HCT116 (cell line): Measurements from ENCODE around the gene SWAP70. TPM values are rescaled to one million over a fixed set of nuclear protein-coding genes. Genes with fewer than 3 reads are reported as not detected.

Source experiments
- ATAC-seq: fragments of 200-7000 bp; cut with Tn5 transposase; 2 replicates; pipeline ENCODE4 v1.9.1; 2020; ENCODE audit warnings: mild to moderate bottlenecking, moderate library complexity
- BruUV-seq: library from RNA; stranded (reverse); fragments of 400-500 nt; replicated peaks from 2 replicates; lab custom pipeline; 2021; lab: Mats Ljungman, UMichigan
- CTCF ChIA-PET: fragments of 300-600 bp; sonication (Branson Sonifier 250); formaldehyde crosslinking; loops from one replicate; lab custom pipeline; 2021; ENCODE audit warnings: antibody characterized with exemption; lab: Charles Lee
- POLR2A ChIA-PET: fragments of 300-600, 350-600 bp; sonication (Branson Sonifier 250); formaldehyde crosslinking; loops from one replicate; lab custom pipeline; 2021; ENCODE audit warnings: antibody characterized with exemption; lab: Charles Lee
- RAD21 ChIA-PET, 2 experiments: fragments of 300-600 bp; sonication (Branson Sonifier 250); formaldehyde crosslinking; loops; one replicate each; lab custom pipeline; 2023; ENCODE audit warnings: low total read pairs in 2 of 2; ENCODE audit not compliant: uncharacterized antibody in 2 of 2, unreplicated experiment in 2 of 2, low non-redundant PET in 1 of 2; lab: Charles Lee
- DNase-seq: peaks from one replicate; pipeline ENCODE4 v3.0.0-alpha.2; 2010; ENCODE audit warnings: low read depth, low spot score
- H2AFZ ChIP-seq: fragments of 200-600 bp; shearing (Covaris generic), sonication (generic); 2 replicates; pipeline ENCODE4 v1.6.1; 2017; ENCODE audit warnings: low read depth, mixed run types, mixed read lengths, antibody characterized with exemption, low read length; ENCODE audit not compliant: poor library complexity, severe bottlenecking
- H3K27ac ChIP-seq: 2 replicates; pipeline ENCODE4 v1.5.1; 2012; ENCODE audit warnings: low read depth, low read length
- H3K27me3 ChIP-seq: fragments of 200-600 bp; sonication (generic); 2 replicates; pipeline ENCODE4 v1.6.1; 2016; ENCODE audit warnings: mixed run types, low read length, mixed read lengths; ENCODE audit not compliant: insufficient read depth
- H3K36me3 ChIP-seq, 2 experiments: fragments of 200-500 bp in 1 of 2; fragments of 200-600 bp in 1 of 2; sonication (Bioruptor generic) in 1 of 2; sonication (generic) in 1 of 2; 2 replicates each; pipeline versions ENCODE4 v1.5.1 to v1.6.1; 2014 to 2016; ENCODE audit warnings: low read length in 2 of 2, inconsistent platforms in 1 of 2, mixed read lengths in 1 of 2, mixed run types in 1 of 2; ENCODE audit not compliant: insufficient read depth in 2 of 2, control insufficient read depth in 1 of 2
- H3K4me1 ChIP-seq, 2 experiments: fragments of 200-600 bp in 1 of 2; sonication (generic) in 1 of 2; 2 replicates each; pipeline versions ENCODE4 v1.5.1 to v1.6.1; 2012 to 2017; ENCODE audit warnings: low read length in 2 of 2, inconsistent platforms in 1 of 2, mild to moderate bottlenecking in 1 of 2, mixed read lengths in 1 of 2, mixed run types in 1 of 2, moderate library complexity in 1 of 2; ENCODE audit not compliant: insufficient read depth in 2 of 2, control insufficient read depth in 1 of 2
- H3K4me2 ChIP-seq: fragments of 200-600 bp; sonication (generic); 2 replicates; pipeline ENCODE4 v1.6.1; 2017; ENCODE audit warnings: mixed run types, low read length, mixed read lengths
- H3K4me3 ChIP-seq, 2 experiments: fragments of 200-600 bp in 1 of 2; sonication (generic) in 1 of 2; replicated peaks in 1 of 2; 2 replicates each; pipeline ENCODE4 v1.5.1; 2011 to 2016; ENCODE audit warnings: low read length in 2 of 2, control low read depth in 1 of 2, low read depth in 1 of 2, mild to moderate bottlenecking in 1 of 2, mixed read lengths in 1 of 2, mixed run types in 1 of 2
- H3K79me2 ChIP-seq: fragments of 200-600 bp; sonication (generic); 2 replicates; pipeline ENCODE4 v1.6.1; 2017; ENCODE audit warnings: mild to moderate bottlenecking, mixed run types, low read length, moderate library complexity, mixed read lengths; ENCODE audit not compliant: insufficient read depth
- H3K9ac ChIP-seq: fragments of 200-600 bp; sonication (generic); 2 replicates; pipeline ENCODE4 v1.6.1; 2016; ENCODE audit warnings: low read length, mixed read lengths
- H3K9me2 ChIP-seq: fragments of 200-600 bp; sonication (generic), shearing (Covaris generic); 2 replicates; pipeline ENCODE4 v1.6.1; 2017; ENCODE audit warnings: mixed run types, mild to moderate bottlenecking, moderate library complexity; ENCODE audit not compliant: insufficient read depth
- H3K9me3 ChIP-seq, 2 experiments: fragments of 200-500 bp in 1 of 2; fragments of 200-600 bp in 1 of 2; sonication (Bioruptor generic) in 1 of 2; sonication (generic) in 1 of 2; 2 replicates each; pipeline ENCODE4 v1.6.1; 2014 to 2017; ENCODE audit warnings: low read length in 2 of 2, mixed read lengths in 2 of 2, inconsistent platforms in 1 of 2, low read depth in 1 of 2, mild to moderate bottlenecking in 1 of 2, mixed run types in 1 of 2, moderate library complexity in 1 of 2; ENCODE audit not compliant: control insufficient read depth in 1 of 2, insufficient read depth in 1 of 2
- H4K20me1 ChIP-seq: fragments of 200-600 bp; sonication (generic), shearing (Covaris generic); 2 replicates; pipeline ENCODE4 v1.6.1; 2017; ENCODE audit warnings: mixed run types, mild to moderate bottlenecking, moderate library complexity; ENCODE audit not compliant: insufficient read depth
- CBX3 ChIP-seq: IDR thresholded peaks from 2 replicates; pipeline ENCODE4 v1.6.1; 2012; ENCODE audit warnings: low read depth
- CEBPB ChIP-seq: IDR thresholded peaks from 2 replicates; pipeline ENCODE4 v1.6.1; 2012; ENCODE audit warnings: low read depth
- CTCF ChIP-seq, 3 experiments: fragments of 200-600 bp in 1 of 3; sonication (generic) in 1 of 3; IDR thresholded peaks in 2 of 3; conservative IDR thresholded peaks in 1 of 3; 2 replicates each; pipeline ENCODE4 v1.5.1; 2012 to 2017; ENCODE audit warnings: low read depth in 2 of 3, low read length in 2 of 3, antibody characterized with exemption in 1 of 3, borderline replicate concordance in 1 of 3, control low read depth in 1 of 3, mild to moderate bottlenecking in 1 of 3, mixed read lengths in 1 of 3, mixed run types in 1 of 3, moderate library complexity in 1 of 3; ENCODE audit not compliant: insufficient read depth in 1 of 3
- ELF1 ChIP-seq: IDR thresholded peaks from 2 replicates; pipeline ENCODE4 v1.6.1; 2012; ENCODE audit warnings: low read depth, borderline replicate concordance
- EZH2 ChIP-seq: fragments of 200-600 bp; sonication (generic); IDR thresholded peaks from 2 replicates; pipeline ENCODE4 v1.6.1; 2017; ENCODE audit warnings: antibody characterized with exemption, mixed run types
- EZH2phosphoT487 ChIP-seq: fragments of 200-600 bp; IDR thresholded peaks from 2 replicates; pipeline ENCODE4 v1.6.1; 2018; ENCODE audit warnings: antibody characterized with exemption, borderline replicate concordance
- FOSL1 ChIP-seq: IDR thresholded peaks from 2 replicates; pipeline ENCODE4 v1.6.1; 2012; ENCODE audit warnings: low read depth
- JUND ChIP-seq: IDR thresholded peaks from 2 replicates; pipeline ENCODE4 v1.6.1; 2012
- MAX ChIP-seq: IDR thresholded peaks from 2 replicates; pipeline ENCODE4 v1.6.1; 2012
- POLR2A ChIP-seq: IDR thresholded peaks from 2 replicates; pipeline ENCODE4 v1.7.0; 2011; ENCODE audit warnings: borderline replicate concordance; ENCODE audit not compliant: insufficient read depth, insufficient read length; ENCODE audit errors: extremely low read depth
- POLR2AphosphoS5 ChIP-seq: IDR thresholded peaks from 2 replicates; pipeline ENCODE4 v1.6.1; 2011; ENCODE audit warnings: mild to moderate bottlenecking, low read depth, low read length, moderate library complexity
- SIN3A ChIP-seq: IDR thresholded peaks from 2 replicates; pipeline ENCODE4 v1.6.1; 2012; ENCODE audit warnings: low read depth
- SP1 ChIP-seq: IDR thresholded peaks from 2 replicates; pipeline ENCODE4 v1.6.1; 2012; ENCODE audit warnings: low read depth
- YY1 ChIP-seq: IDR thresholded peaks from 2 replicates; pipeline ENCODE4 v1.6.1; 2011; ENCODE audit warnings: low read length, low read depth, moderate library complexity, mild to moderate bottlenecking; ENCODE audit not compliant: insufficient replicate concordance; ENCODE audit errors: extremely low read depth
- ZNF274 ChIP-seq: fragments of 200-500 bp; sonication (Bioruptor generic); IDR thresholded peaks from 2 replicates; pipeline ENCODE4 v1.6.1; 2014; ENCODE audit warnings: mild to moderate bottlenecking, low read depth, low read length, inconsistent platforms
- intact Hi-C: fragments of 100-400 bp; cut with micrococcal nuclease; formaldehyde crosslinking; loops from 2 replicates; pipeline ENCODE4 v1.10.0; 2022
- total RNA-seq: library from RNA; stranded (reverse); gene quantifications from one replicate; pipeline ENCODE4 v1.2.1, GENCODE V29; 2021; ENCODE audit not compliant: unreplicated experiment
- TF ChIP-seq, protein P1 (sequence below): IDR thresholded peaks from 2 replicates; pipeline ENCODE4 v1.6.1; 2012
- TF ChIP-seq, protein P2 (sequence below): IDR thresholded peaks from 2 replicates; pipeline ENCODE4 v1.6.1; 2012; ENCODE audit warnings: low read depth

The SWAP70 gene
- total RNA-seq, 1 experiment from 2014 or later = 20.6 TPM

DNA sequence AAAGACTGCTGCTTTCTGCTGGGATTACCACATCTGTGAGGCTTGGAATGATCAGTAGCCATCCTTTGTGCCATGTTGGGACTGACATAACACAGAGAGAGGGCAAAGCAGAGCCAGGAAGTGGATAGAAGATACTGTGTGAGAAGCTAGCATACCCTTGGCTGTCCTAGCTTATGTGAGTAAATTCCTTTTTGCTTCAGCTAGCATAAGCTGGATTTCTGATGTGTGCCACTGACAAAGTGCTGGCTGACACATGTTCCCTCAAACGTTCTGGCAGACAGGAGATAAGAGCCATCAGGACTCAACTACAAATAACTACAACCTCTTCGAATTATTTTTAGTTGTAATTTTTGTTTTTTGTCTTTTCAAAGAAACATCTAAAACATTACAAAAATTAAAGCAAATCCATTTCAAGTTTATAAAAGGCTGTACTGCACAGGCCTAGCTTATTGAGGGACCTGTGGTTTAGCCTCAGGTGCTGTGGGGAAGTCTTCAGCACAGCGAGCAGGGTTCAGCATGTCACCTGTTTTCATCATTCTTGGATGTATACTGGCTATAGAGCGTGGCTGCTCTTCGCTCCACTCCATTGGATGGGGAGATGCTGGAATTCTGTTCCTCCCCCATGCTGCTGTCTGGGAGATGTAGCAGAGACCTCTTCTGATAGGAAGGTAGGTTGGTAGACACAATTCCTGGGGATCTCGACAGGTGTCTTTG lies 120.9 kb downstream of the SWAP70 start:
- Histone ChIP-seq H3K4me2 (no peak overlapping the region), H3K27ac (no peak overlapping the region), H3K27me3 (no peaks in the 10 kb centered on the region), H4K20me1 (no peaks in the 10 kb centered on the region), H3K79me2 (no peaks in the 10 kb centered on the region), H3K9me3 (no peaks in the 10 kb centered on the region), H3K9me2 (no peaks in the 10 kb centered on the region)
- RAD21 ChIA-PET = no interaction called here
- no TSS peak for BruUV-seq
- CTCF ChIA-PET = no interaction called here
- POLR2A ChIA-PET = no interaction called here
- ATAC-seq = no peak
- TF ChIP-seq, protein P1, sequence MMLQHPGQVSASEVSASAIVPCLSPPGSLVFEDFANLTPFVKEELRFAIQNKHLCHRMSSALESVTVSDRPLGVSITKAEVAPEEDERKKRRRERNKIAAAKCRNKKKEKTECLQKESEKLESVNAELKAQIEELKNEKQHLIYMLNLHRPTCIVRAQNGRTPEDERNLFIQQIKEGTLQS = no peak
- TF ChIP-seq, protein P2, sequence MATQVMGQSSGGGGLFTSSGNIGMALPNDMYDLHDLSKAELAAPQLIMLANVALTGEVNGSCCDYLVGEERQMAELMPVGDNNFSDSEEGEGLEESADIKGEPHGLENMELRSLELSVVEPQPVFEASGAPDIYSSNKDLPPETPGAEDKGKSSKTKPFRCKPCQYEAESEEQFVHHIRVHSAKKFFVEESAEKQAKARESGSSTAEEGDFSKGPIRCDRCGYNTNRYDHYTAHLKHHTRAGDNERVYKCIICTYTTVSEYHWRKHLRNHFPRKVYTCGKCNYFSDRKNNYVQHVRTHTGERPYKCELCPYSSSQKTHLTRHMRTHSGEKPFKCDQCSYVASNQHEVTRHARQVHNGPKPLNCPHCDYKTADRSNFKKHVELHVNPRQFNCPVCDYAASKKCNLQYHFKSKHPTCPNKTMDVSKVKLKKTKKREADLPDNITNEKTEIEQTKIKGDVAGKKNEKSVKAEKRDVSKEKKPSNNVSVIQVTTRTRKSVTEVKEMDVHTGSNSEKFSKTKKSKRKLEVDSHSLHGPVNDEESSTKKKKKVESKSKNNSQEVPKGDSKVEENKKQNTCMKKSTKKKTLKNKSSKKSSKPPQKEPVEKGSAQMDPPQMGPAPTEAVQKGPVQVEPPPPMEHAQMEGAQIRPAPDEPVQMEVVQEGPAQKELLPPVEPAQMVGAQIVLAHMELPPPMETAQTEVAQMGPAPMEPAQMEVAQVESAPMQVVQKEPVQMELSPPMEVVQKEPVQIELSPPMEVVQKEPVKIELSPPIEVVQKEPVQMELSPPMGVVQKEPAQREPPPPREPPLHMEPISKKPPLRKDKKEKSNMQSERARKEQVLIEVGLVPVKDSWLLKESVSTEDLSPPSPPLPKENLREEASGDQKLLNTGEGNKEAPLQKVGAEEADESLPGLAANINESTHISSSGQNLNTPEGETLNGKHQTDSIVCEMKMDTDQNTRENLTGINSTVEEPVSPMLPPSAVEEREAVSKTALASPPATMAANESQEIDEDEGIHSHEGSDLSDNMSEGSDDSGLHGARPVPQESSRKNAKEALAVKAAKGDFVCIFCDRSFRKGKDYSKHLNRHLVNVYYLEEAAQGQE = no peak
- no peak for TF ChIP-seq SIN3A
- no peak for TF ChIP-seq JUND
- TF ChIP-seq POLR2AphosphoS5 = no peak
- TF ChIP-seq EZH2phosphoT487 = no peak
- TF ChIP-seq CBX3 = no peak
- TF ChIP-seq CEBPB = no peak
- TF ChIP-seq ELF1 = no peak
- TF ChIP-seq YY1 = no peak
- no peak for TF ChIP-seq CTCF (IDR thresholded peaks at IDR 0.05 in 2 of 3, conservative IDR thresholded peaks at IDR 0.05 in 1 of 3; ENCODE audit: borderline replicate concordance in 1 of 3, insufficient read depth in 1 of 3, low read depth in 2 of 3, low read length in 2 of 3)
- no peak for TF ChIP-seq POLR2A
- TF ChIP-seq ZNF274 = no peak
- TF ChIP-seq EZH2 = no peak
- TF ChIP-seq FOSL1 = no peak
- no peak for TF ChIP-seq MAX
- TF ChIP-seq SP1 = no peak
- TF ChIP-seq, all 23 proteins: peak for 0
- Histone ChIP-seq H3K4me1 (no peaks in the 10 kb centered on the region), H2AFZ (no peak overlapping the region), H3K9ac (no peak overlapping the region), H3K36me3 (peaks cover 3 to 8% of the 10 kb centered on the region in 2 experiments; a peak in 1 of 4 replicates), H3K4me3 (no peak overlapping the region)
- DNase-seq = no peak
- intact Hi-C loops = no loop called here
